HCT116 (cell line): ENCODE data around the gene FXYD6. TPM values are rescaled to one million over a fixed set of nuclear protein-coding genes. Genes with fewer than 3 reads are reported as not detected.

Experiments
- ATAC-seq: fragments of 200-7000 bp; cut with Tn5 transposase; 2 replicates; pipeline ENCODE4 v1.9.1; 2020; ENCODE audit warnings: mild to moderate bottlenecking, moderate library complexity
- BruUV-seq: library from RNA; stranded (reverse); fragments of 400-500 nt; replicated peaks from 2 replicates; lab custom pipeline; 2021; lab: Mats Ljungman, UMichigan
- CTCF ChIA-PET: fragments of 300-600 bp; sonication (Branson Sonifier 250); formaldehyde crosslinking; loops from one replicate; lab custom pipeline; 2021; ENCODE audit warnings: antibody characterized with exemption; lab: Charles Lee
- POLR2A ChIA-PET: fragments of 300-600, 350-600 bp; sonication (Branson Sonifier 250); formaldehyde crosslinking; loops from one replicate; lab custom pipeline; 2021; ENCODE audit warnings: antibody characterized with exemption; lab: Charles Lee
- RAD21 ChIA-PET, 2 experiments: fragments of 300-600 bp; sonication (Branson Sonifier 250); formaldehyde crosslinking; loops; one replicate each; lab custom pipeline; 2023; ENCODE audit warnings: low total read pairs in 2 of 2; ENCODE audit not compliant: uncharacterized antibody in 2 of 2, unreplicated experiment in 2 of 2, low non-redundant PET in 1 of 2; lab: Charles Lee
- DNase-seq: peaks from one replicate; pipeline ENCODE4 v3.0.0-alpha.2; 2010; ENCODE audit warnings: low read depth, low spot score
- H2AFZ ChIP-seq: fragments of 200-600 bp; shearing (Covaris generic), sonication (generic); 2 replicates; pipeline ENCODE4 v1.6.1; 2017; ENCODE audit warnings: low read depth, mixed run types, mixed read lengths, antibody characterized with exemption, low read length; ENCODE audit not compliant: poor library complexity, severe bottlenecking
- H3K27ac ChIP-seq: 2 replicates; pipeline ENCODE4 v1.5.1; 2012; ENCODE audit warnings: low read depth, low read length
- H3K27me3 ChIP-seq: fragments of 200-600 bp; sonication (generic); 2 replicates; pipeline ENCODE4 v1.6.1; 2016; ENCODE audit warnings: mixed run types, low read length, mixed read lengths; ENCODE audit not compliant: insufficient read depth
- H3K36me3 ChIP-seq, 2 experiments: fragments of 200-500 bp in 1 of 2; fragments of 200-600 bp in 1 of 2; sonication (Bioruptor generic) in 1 of 2; sonication (generic) in 1 of 2; 2 replicates each; pipeline versions ENCODE4 v1.5.1 to v1.6.1; 2014 to 2016; ENCODE audit warnings: low read length in 2 of 2, inconsistent platforms in 1 of 2, mixed read lengths in 1 of 2, mixed run types in 1 of 2; ENCODE audit not compliant: insufficient read depth in 2 of 2, control insufficient read depth in 1 of 2
- H3K4me1 ChIP-seq, 2 experiments: fragments of 200-600 bp in 1 of 2; sonication (generic) in 1 of 2; 2 replicates each; pipeline versions ENCODE4 v1.5.1 to v1.6.1; 2012 to 2017; ENCODE audit warnings: low read length in 2 of 2, inconsistent platforms in 1 of 2, mild to moderate bottlenecking in 1 of 2, mixed read lengths in 1 of 2, mixed run types in 1 of 2, moderate library complexity in 1 of 2; ENCODE audit not compliant: insufficient read depth in 2 of 2, control insufficient read depth in 1 of 2
- H3K4me2 ChIP-seq: fragments of 200-600 bp; sonication (generic); 2 replicates; pipeline ENCODE4 v1.6.1; 2017; ENCODE audit warnings: mixed run types, low read length, mixed read lengths
- H3K4me3 ChIP-seq, 2 experiments: fragments of 200-600 bp in 1 of 2; sonication (generic) in 1 of 2; replicated peaks in 1 of 2; 2 replicates each; pipeline ENCODE4 v1.5.1; 2011 to 2016; ENCODE audit warnings: low read length in 2 of 2, control low read depth in 1 of 2, low read depth in 1 of 2, mild to moderate bottlenecking in 1 of 2, mixed read lengths in 1 of 2, mixed run types in 1 of 2
- H3K79me2 ChIP-seq: fragments of 200-600 bp; sonication (generic); 2 replicates; pipeline ENCODE4 v1.6.1; 2017; ENCODE audit warnings: mild to moderate bottlenecking, mixed run types, low read length, moderate library complexity, mixed read lengths; ENCODE audit not compliant: insufficient read depth
- H3K9ac ChIP-seq: fragments of 200-600 bp; sonication (generic); 2 replicates; pipeline ENCODE4 v1.6.1; 2016; ENCODE audit warnings: low read length, mixed read lengths
- H3K9me2 ChIP-seq: fragments of 200-600 bp; sonication (generic), shearing (Covaris generic); 2 replicates; pipeline ENCODE4 v1.6.1; 2017; ENCODE audit warnings: mixed run types, mild to moderate bottlenecking, moderate library complexity; ENCODE audit not compliant: insufficient read depth
- H3K9me3 ChIP-seq, 2 experiments: fragments of 200-500 bp in 1 of 2; fragments of 200-600 bp in 1 of 2; sonication (Bioruptor generic) in 1 of 2; sonication (generic) in 1 of 2; 2 replicates each; pipeline ENCODE4 v1.6.1; 2014 to 2017; ENCODE audit warnings: low read length in 2 of 2, mixed read lengths in 2 of 2, inconsistent platforms in 1 of 2, low read depth in 1 of 2, mild to moderate bottlenecking in 1 of 2, mixed run types in 1 of 2, moderate library complexity in 1 of 2; ENCODE audit not compliant: control insufficient read depth in 1 of 2, insufficient read depth in 1 of 2
- H4K20me1 ChIP-seq: fragments of 200-600 bp; sonication (generic), shearing (Covaris generic); 2 replicates; pipeline ENCODE4 v1.6.1; 2017; ENCODE audit warnings: mixed run types, mild to moderate bottlenecking, moderate library complexity; ENCODE audit not compliant: insufficient read depth
- CEBPB ChIP-seq: IDR thresholded peaks from 2 replicates; pipeline ENCODE4 v1.6.1; 2012; ENCODE audit warnings: low read depth
- CTCF ChIP-seq, 3 experiments: fragments of 200-600 bp in 1 of 3; sonication (generic) in 1 of 3; IDR thresholded peaks in 2 of 3; conservative IDR thresholded peaks in 1 of 3; 2 replicates each; pipeline ENCODE4 v1.5.1; 2012 to 2017; ENCODE audit warnings: low read depth in 2 of 3, low read length in 2 of 3, antibody characterized with exemption in 1 of 3, borderline replicate concordance in 1 of 3, control low read depth in 1 of 3, mild to moderate bottlenecking in 1 of 3, mixed read lengths in 1 of 3, mixed run types in 1 of 3, moderate library complexity in 1 of 3; ENCODE audit not compliant: insufficient read depth in 1 of 3
- EZH2 ChIP-seq: fragments of 200-600 bp; sonication (generic); IDR thresholded peaks from 2 replicates; pipeline ENCODE4 v1.6.1; 2017; ENCODE audit warnings: antibody characterized with exemption, mixed run types
- EZH2phosphoT487 ChIP-seq: fragments of 200-600 bp; IDR thresholded peaks from 2 replicates; pipeline ENCODE4 v1.6.1; 2018; ENCODE audit warnings: antibody characterized with exemption, borderline replicate concordance
- FOSL1 ChIP-seq: IDR thresholded peaks from 2 replicates; pipeline ENCODE4 v1.6.1; 2012; ENCODE audit warnings: low read depth
- POLR2A ChIP-seq: IDR thresholded peaks from 2 replicates; pipeline ENCODE4 v1.7.0; 2011; ENCODE audit warnings: borderline replicate concordance; ENCODE audit not compliant: insufficient read depth, insufficient read length; ENCODE audit errors: extremely low read depth
- POLR2AphosphoS5 ChIP-seq: IDR thresholded peaks from 2 replicates; pipeline ENCODE4 v1.6.1; 2011; ENCODE audit warnings: mild to moderate bottlenecking, low read depth, low read length, moderate library complexity
- RAD21 ChIP-seq: IDR thresholded peaks from 2 replicates; pipeline ENCODE4 v1.6.1; 2012; ENCODE audit warnings: low read depth, mild to moderate bottlenecking
- REST ChIP-seq: IDR thresholded peaks from 2 replicates; pipeline ENCODE4 v1.6.1; 2012; ENCODE audit warnings: low read depth
- SP1 ChIP-seq: IDR thresholded peaks from 2 replicates; pipeline ENCODE4 v1.6.1; 2012; ENCODE audit warnings: low read depth
- SRF ChIP-seq: IDR thresholded peaks from 2 replicates; pipeline ENCODE4 v1.6.1; 2012; ENCODE audit warnings: low read depth
- TCF7L2 ChIP-seq: IDR thresholded peaks from 2 replicates; pipeline ENCODE4 v1.7.0; 2011; ENCODE audit warnings: borderline replicate concordance, inconsistent platforms; ENCODE audit not compliant: insufficient read depth, insufficient read length; ENCODE audit errors: extremely low read depth
- ZNF274 ChIP-seq: fragments of 200-500 bp; sonication (Bioruptor generic); IDR thresholded peaks from 2 replicates; pipeline ENCODE4 v1.6.1; 2014; ENCODE audit warnings: mild to moderate bottlenecking, low read depth, low read length, inconsistent platforms
- intact Hi-C: fragments of 100-400 bp; cut with micrococcal nuclease; formaldehyde crosslinking; loops from 2 replicates; pipeline ENCODE4 v1.10.0; 2022
- total RNA-seq: library from RNA; stranded (reverse); gene quantifications from one replicate; pipeline ENCODE4 v1.2.1, GENCODE V29; 2021; ENCODE audit not compliant: unreplicated experiment
- TF ChIP-seq, protein P1 (sequence below): IDR thresholded peaks from 2 replicates; pipeline ENCODE4 v1.6.1; 2012
- TF ChIP-seq, protein P2 (sequence below): IDR thresholded peaks from 2 replicates; pipeline ENCODE4 v1.6.1; 2012

FXYD6 gene
- total RNA-seq, 1 experiment from 2014 or later = 2.5 TPM

DNA sequence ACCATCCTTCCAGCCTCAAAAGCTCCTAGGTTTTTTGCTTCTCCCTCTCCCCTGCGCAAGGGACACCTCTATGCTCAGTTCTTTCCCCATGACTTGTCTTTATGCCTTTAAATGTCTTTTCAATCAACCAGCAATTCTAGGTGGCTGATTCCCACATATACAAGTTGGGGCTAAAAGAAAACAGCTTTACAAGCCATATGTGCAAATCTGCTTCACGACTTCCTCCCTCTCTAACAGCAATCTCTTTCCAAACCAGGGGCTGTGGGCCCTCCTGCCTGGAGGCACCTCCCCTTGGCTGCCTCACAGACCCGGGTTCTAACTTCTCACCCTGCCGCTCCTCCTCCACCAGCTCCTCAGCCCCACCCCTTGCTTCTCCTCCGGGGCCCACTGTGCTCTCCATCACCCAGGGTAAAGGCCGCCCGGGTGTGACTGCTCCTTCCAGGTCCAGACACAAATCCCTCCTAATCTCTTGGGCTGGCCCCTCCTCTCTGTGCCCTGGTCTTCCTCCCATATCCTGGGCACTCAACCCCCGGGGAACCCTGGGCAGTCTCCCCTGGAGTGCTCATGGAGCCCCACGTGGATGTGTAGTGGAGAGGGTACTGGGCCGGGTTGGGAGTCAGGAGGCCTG lies 38.6 kb upstream of the FXYD6 start:
- ATAC-seq (no peak), DNase-seq (no peak)
- Histone ChIP-seq H3K9ac (no peak overlapping the region), H2AFZ (no peak overlapping the region), H3K4me3 (no peak overlapping the region), H3K27ac (no peak overlapping the region), H3K4me2 (no peak overlapping the region), H3K9me3 (no peaks in the 10 kb centered on the region), H4K20me1 (no peaks in the 10 kb centered on the region), H3K9me2 (no peaks in the 10 kb centered on the region), H3K27me3 (no peaks in the 10 kb centered on the region), H3K79me2 (no peaks in the 10 kb centered on the region), H3K36me3 (no peaks in the 10 kb centered on the region), H3K4me1 (no peaks in the 10 kb centered on the region)
- BruUV-seq = no TSS peak
- TF ChIP-seq RAD21 (no peak), TCF7L2 (no peak), EZH2 (no peak), SRF (no peak), REST (no peak), POLR2A (no peak)
- POLR2A ChIA-PET = no interaction called here
- CTCF ChIA-PET = interaction anchor here (2.0 kb wide), 1 partner anchor 32 kb away, joined by 4 read pairs; no protein-coding TSS in a partner anchor
- RAD21 ChIA-PET = no interaction called here
- intact Hi-C loops = no loop called here

DNA sequence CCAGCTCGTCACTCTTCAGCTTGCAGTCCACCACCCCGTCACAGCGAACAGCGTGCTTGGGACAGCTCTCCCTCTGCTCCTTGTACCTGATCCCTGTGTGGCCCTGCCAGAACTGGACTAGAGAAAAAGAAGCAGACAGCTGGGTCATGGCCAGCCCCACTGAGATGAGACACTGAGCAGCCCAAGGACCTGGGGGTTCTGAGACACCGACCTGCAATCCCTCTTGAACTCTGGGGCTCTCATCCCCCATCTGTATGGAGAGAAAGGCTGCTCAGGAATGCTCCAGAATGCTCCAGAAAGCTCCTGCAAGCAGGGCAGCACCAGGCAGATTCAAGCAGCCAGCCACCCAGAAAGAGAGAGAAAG lies 37.9 kb upstream of the FXYD6 start:
- no peaks in the 10 kb centered on the region for H3K36me3 ChIP-seq
- TF ChIP-seq, protein P1, sequence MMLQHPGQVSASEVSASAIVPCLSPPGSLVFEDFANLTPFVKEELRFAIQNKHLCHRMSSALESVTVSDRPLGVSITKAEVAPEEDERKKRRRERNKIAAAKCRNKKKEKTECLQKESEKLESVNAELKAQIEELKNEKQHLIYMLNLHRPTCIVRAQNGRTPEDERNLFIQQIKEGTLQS = no peak
- TF ChIP-seq CTCF (IDR thresholded peaks at IDR 0.05 in 2 of 3, conservative IDR thresholded peaks at IDR 0.05 in 1 of 3; ENCODE audit: borderline replicate concordance in 1 of 3, insufficient read depth in 1 of 3, low read depth in 2 of 3, low read length in 2 of 3) (no peak), EZH2 (no peak), FOSL1 (no peak), EZH2phosphoT487 (no peak), POLR2AphosphoS5 (no peak), SP1 (no peak), SRF (no peak), CEBPB (no peak), RAD21 (no peak), ZNF274 (no peak)
- TF ChIP-seq, protein P2, sequence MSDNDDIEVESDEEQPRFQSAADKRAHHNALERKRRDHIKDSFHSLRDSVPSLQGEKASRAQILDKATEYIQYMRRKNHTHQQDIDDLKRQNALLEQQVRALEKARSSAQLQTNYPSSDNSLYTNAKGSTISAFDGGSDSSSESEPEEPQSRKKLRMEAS = no peak
- TF ChIP-seq, all 23 proteins: peak for 0
- Histone ChIP-seq H3K79me2 (no peaks in the 10 kb centered on the region), H4K20me1 (no peaks in the 10 kb centered on the region), H3K4me3 (no peak overlapping the region), H3K4me2 (no peak overlapping the region), H3K9me3 (no peaks in the 10 kb centered on the region), H3K4me1 (peaks cover 3 to 7% of the 10 kb centered on the region in 2 experiments; a peak in 3 of 4 replicates), H3K9me2 (no peaks in the 10 kb centered on the region), H3K27ac (no peak overlapping the region), H3K27me3 (no peaks in the 10 kb centered on the region), H2AFZ (no peak overlapping the region), H3K9ac (no peak overlapping the region)
- POLR2A ChIA-PET = no interaction called here
- ATAC-seq (no peak), DNase-seq (no peak)
- intact Hi-C loops = no loop called here
- CTCF ChIA-PET = interaction anchor here (0.5 kb wide), 1 partner anchor 10 kb away, joined by 3 read pairs; no protein-coding TSS in a partner anchor
- no TSS peak for BruUV-seq
- RAD21 ChIA-PET = no interaction called here
